WTC11 (cell line): ENCODE results near the gene ZSCAN32.

Source experiments
- ESRRA ChIP-seq: sonication (generic); formaldehyde crosslinking; IDR thresholded peaks from 2 replicates; pipeline ENCODE4 v1.8.1; 2022; ENCODE audit warnings: mild to moderate bottlenecking, missing genetic modification reagents, borderline replicate concordance
- FOXP1 ChIP-seq: sonication (generic); formaldehyde crosslinking; IDR thresholded peaks from 2 replicates; pipeline ENCODE4 v1.8.0; 2022; ENCODE audit warnings: missing genetic modification reagents, mild to moderate bottlenecking, moderate library complexity, borderline replicate concordance
- GABPB1 ChIP-seq: sonication (generic); formaldehyde crosslinking; IDR thresholded peaks from 2 replicates; pipeline ENCODE4 v1.8.1; 2023; ENCODE audit warnings: mild to moderate bottlenecking, missing genetic modification reagents
- JAZF1 ChIP-seq: fragments of 250-450 bp; sonication (Bioruptor Pico); IDR thresholded peaks from 2 replicates; pipeline ENCODE4 v1.9.0; 2021; ENCODE audit warnings: moderate library complexity, mild to moderate bottlenecking, inconsistent platforms
- KAT7 ChIP-seq: sonication (generic); formaldehyde crosslinking; IDR thresholded peaks from 2 replicates; pipeline ENCODE4 v1.8.1; 2023; ENCODE audit warnings: missing genetic modification reagents, mild to moderate bottlenecking, borderline replicate concordance
- RORB ChIP-seq: fragments of 250-450 bp; sonication (Bioruptor Pico); IDR thresholded peaks from 2 replicates; pipeline ENCODE4 v1.9.0; 2021; ENCODE audit warnings: mild to moderate bottlenecking
- SMAD3 ChIP-seq: sonication (generic); formaldehyde crosslinking; IDR thresholded peaks from 2 replicates; pipeline ENCODE4 v1.8.0; 2022; ENCODE audit warnings: missing genetic modification reagents, mild to moderate bottlenecking, borderline replicate concordance
- ZNF121 ChIP-seq: sonication (generic); formaldehyde crosslinking; IDR thresholded peaks from 2 replicates; pipeline ENCODE4 v1.8.0; 2023; ENCODE audit warnings: missing genetic modification reagents
- ZNF138 ChIP-seq: sonication (generic); formaldehyde crosslinking; conservative IDR thresholded peaks from 2 replicates; pipeline ENCODE4 v1.8.1; 2022; ENCODE audit warnings: mild to moderate bottlenecking, moderate library complexity, missing genetic modification reagents
- ZNF232 ChIP-seq: sonication (generic); formaldehyde crosslinking; IDR thresholded peaks from 2 replicates; pipeline ENCODE4 v1.8.0; 2022; ENCODE audit warnings: mild to moderate bottlenecking, missing genetic modification reagents
- TF ChIP-seq, protein P1 (sequence below): fragments of 200-600 bp; IDR thresholded peaks from 2 replicates; pipeline ENCODE4 v1.8.0; 2022; ENCODE audit warnings: antibody characterized with exemption
- TF ChIP-seq, protein P2 (sequence below): fragments of 250-450 bp; sonication (Bioruptor Pico); IDR thresholded peaks from 2 replicates; pipeline ENCODE4 v1.8.0; 2021; ENCODE audit warnings: mild to moderate bottlenecking

DNA sequence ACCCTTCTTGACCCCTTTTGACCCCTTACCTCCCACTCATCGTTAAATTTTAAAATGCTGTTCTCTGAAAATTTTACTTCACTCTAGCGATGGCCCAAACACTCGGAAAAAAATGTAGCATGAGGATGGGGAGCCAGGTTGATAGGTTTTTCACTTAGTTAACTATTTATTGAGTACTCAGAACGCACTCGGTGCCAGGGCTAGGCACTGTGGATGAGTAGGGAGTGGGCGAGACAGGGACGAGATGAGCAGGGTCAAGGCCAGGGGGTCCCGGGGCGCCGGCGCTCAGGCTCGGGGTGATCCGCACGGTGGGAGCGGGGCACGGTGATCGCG is 392 bp downstream of the ZSCAN32 start:
- no peak for TF ChIP-seq ZNF121 (CRISPR knock-in tag)
- TF ChIP-seq, protein P1, sequence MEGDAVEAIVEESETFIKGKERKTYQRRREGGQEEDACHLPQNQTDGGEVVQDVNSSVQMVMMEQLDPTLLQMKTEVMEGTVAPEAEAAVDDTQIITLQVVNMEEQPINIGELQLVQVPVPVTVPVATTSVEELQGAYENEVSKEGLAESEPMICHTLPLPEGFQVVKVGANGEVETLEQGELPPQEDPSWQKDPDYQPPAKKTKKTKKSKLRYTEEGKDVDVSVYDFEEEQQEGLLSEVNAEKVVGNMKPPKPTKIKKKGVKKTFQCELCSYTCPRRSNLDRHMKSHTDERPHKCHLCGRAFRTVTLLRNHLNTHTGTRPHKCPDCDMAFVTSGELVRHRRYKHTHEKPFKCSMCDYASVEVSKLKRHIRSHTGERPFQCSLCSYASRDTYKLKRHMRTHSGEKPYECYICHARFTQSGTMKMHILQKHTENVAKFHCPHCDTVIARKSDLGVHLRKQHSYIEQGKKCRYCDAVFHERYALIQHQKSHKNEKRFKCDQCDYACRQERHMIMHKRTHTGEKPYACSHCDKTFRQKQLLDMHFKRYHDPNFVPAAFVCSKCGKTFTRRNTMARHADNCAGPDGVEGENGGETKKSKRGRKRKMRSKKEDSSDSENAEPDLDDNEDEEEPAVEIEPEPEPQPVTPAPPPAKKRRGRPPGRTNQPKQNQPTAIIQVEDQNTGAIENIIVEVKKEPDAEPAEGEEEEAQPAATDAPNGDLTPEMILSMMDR = no peak
- TF ChIP-seq JAZF1 (CRISPR knock-in tag) = no peak
- no peak for TF ChIP-seq RORB
- no peak for TF ChIP-seq KAT7
- TF ChIP-seq SMAD3 (CRISPR knock-in tag) = no peak
- TF ChIP-seq ZNF232 = 0 out of 2 replicates have a peak, but pooled peaks have one; percentile 11
- no peak for TF ChIP-seq FOXP1
- TF ChIP-seq GABPB1 (CRISPR knock-in tag) = no peak
- TF ChIP-seq, protein P2, sequence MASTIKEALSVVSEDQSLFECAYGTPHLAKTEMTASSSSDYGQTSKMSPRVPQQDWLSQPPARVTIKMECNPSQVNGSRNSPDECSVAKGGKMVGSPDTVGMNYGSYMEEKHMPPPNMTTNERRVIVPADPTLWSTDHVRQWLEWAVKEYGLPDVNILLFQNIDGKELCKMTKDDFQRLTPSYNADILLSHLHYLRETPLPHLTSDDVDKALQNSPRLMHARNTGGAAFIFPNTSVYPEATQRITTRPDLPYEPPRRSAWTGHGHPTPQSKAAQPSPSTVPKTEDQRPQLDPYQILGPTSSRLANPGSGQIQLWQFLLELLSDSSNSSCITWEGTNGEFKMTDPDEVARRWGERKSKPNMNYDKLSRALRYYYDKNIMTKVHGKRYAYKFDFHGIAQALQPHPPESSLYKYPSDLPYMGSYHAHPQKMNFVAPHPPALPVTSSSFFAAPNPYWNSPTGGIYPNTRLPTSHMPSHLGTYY (CRISPR knock-in tag) = no peak
- no peak for TF ChIP-seq ZNF138 (CRISPR knock-in tag)
- TF ChIP-seq ESRRA (CRISPR knock-in tag) = no peak
